Measurements from ENCODE around the gene CDO1. TPM values are rescaled to one million over a fixed set of nuclear protein-coding genes. Genes with fewer than 3 reads are reported as not detected.
A peak's percentile ranks its signal among the peaks of the same experiment; 100 is the strongest.

CDO1 gene
- total and polyA plus RNA-seq, 8 donors: 1.0 to 8.6 (median 3.9) TPM; not detected in 4

DNA sequence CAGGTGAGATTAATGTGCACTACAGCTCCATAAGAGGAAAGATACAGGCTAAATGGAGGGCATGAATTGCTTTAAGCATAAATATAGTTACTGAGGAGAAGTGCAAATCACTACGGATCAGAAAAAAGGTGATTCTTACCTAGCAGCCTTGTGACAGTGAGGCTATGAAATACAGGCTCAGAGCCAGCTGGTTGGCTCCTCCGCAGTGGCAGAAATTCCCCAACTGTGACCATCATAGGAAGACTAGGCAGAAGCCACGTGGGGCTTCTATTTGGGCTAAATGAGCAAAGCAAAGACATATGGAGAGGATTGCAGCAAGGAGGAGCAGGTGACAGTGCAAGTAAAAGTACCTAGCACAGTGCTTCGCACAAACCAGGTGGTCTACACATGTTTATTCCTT lies 40.5 kb downstream of the CDO1 start:
- DNase-seq: no peak
- no peaks in the 10 kb centered on the region for H3K27me3 ChIP-seq
- WGBS, 5 donors: 66 to 73% (median 69%) methylated on average over 4 of the region's 4 CpGs
- H3K4me1 ChIP-seq: no peaks in the 10 kb centered on the region
- H3K9me3 ChIP-seq: no peaks in the 10 kb centered on the region
- no peaks in the 10 kb centered on the region for H3K36me3 ChIP-seq
- H3K4me3 ChIP-seq: no peak overlapping the region
- H3K27ac ChIP-seq: no peak overlapping the region
- TF ChIP-seq POLR2A (IDR thresholded peaks at IDR 0.05) (no peak), POLR2AphosphoS5 (IDR thresholded peaks at IDR 0.05) (no peak), EP300 (IDR thresholded peaks at IDR 0.05) (no peak)
- TF ChIP-seq, protein P1, sequence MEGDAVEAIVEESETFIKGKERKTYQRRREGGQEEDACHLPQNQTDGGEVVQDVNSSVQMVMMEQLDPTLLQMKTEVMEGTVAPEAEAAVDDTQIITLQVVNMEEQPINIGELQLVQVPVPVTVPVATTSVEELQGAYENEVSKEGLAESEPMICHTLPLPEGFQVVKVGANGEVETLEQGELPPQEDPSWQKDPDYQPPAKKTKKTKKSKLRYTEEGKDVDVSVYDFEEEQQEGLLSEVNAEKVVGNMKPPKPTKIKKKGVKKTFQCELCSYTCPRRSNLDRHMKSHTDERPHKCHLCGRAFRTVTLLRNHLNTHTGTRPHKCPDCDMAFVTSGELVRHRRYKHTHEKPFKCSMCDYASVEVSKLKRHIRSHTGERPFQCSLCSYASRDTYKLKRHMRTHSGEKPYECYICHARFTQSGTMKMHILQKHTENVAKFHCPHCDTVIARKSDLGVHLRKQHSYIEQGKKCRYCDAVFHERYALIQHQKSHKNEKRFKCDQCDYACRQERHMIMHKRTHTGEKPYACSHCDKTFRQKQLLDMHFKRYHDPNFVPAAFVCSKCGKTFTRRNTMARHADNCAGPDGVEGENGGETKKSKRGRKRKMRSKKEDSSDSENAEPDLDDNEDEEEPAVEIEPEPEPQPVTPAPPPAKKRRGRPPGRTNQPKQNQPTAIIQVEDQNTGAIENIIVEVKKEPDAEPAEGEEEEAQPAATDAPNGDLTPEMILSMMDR (IDR thresholded peaks at IDR 0.05): no peak
- intact Hi-C loops (cut with DNase I; ENCODE audit: low total_unique reads): no loop called here

DNA sequence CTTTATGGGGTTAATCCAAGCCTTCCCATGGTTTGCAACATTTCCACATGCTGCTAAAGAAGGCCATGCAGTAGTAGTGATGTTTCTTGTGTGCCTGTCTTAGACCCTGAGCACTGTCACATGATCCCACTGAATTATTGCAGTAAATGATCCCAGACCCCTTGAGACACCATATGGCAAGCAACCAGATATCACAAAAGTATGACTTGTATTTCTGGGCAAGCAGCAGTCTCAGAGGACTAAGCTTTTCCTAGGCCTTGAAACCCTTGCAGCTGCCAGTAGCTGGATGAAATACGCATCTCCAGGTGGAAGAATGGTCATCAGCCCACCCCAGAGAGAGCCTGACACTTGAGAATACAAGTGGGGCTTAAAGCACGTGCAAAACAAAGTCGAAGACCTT lies 41.8 kb downstream of the CDO1 start:
- Histone ChIP-seq H3K27ac (no peak overlapping the region), H3K27me3 (no peaks in the 10 kb centered on the region), H3K9me3 (no peaks in the 10 kb centered on the region), H3K36me3 (no peaks in the 10 kb centered on the region), H3K4me3 (no peak overlapping the region), H3K4me1 (no peaks in the 10 kb centered on the region)
- WGBS, 5 donors: 77 to 85% (median 81%) methylated on average over 3 of the region's 3 CpGs
- DNase-seq: peak in 1 of 2 donors; percentile 62
- intact Hi-C loops (cut with DNase I; ENCODE audit: low total_unique reads): no loop called here
- no peak for TF ChIP-seq EP300 (IDR thresholded peaks at IDR 0.05)
- TF ChIP-seq POLR2AphosphoS5 (IDR thresholded peaks at IDR 0.05): no peak
- TF ChIP-seq, protein P1 (IDR thresholded peaks at IDR 0.05): no peak
- TF ChIP-seq POLR2A (IDR thresholded peaks at IDR 0.05): no peak

DNA sequence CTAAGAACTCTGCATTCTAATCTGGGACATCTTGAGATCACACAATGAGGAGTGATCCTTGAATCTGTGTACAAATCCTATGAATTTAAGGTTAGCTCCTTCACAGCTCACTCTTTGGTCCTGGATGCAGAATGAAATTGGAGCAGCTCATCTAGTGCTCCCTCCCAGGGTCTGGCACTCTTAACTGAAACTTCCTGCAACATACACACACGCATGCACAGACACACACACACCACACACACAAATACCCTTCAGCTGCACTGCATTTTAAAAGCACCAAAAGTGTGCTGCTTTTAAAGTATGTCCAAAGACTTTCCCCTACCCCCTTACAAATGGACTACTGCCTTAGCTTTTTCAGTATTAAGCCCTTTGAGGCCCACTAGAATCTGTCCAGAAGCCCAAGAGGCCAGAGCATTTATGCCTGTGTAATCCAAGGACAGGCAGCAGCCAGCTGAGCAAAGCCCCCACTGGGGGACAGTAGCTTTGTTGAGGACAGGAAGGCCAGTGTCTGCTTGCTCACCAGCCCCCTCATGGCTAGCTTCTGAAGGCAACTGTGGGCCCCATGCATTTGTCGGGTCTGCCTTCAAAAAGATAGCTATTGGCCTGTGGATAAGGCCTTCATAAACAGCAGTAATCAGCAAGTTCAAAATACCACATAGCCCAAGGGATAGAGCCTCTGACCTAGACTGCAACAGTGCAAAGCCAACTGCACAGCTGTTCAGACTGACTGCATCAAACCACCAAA lies 43.6 kb downstream of the CDO1 start:
- WGBS, 5 donors: 52 to 76% (median 62%) methylated on average over 1 to 2 of the region's 2 CpGs
- Histone ChIP-seq H3K4me1 (no peaks in the 10 kb centered on the region), H3K27me3 (no peaks in the 10 kb centered on the region), H3K36me3 (no peaks in the 10 kb centered on the region), H3K9me3 (no peaks in the 10 kb centered on the region), H3K4me3 (no peak overlapping the region), H3K27ac (no peak overlapping the region)
- TF ChIP-seq, protein P1 (IDR thresholded peaks at IDR 0.05): no peak
- TF ChIP-seq POLR2A (IDR thresholded peaks at IDR 0.05): no peak
- no peak for TF ChIP-seq POLR2AphosphoS5 (IDR thresholded peaks at IDR 0.05)
- no peak for TF ChIP-seq EP300 (IDR thresholded peaks at IDR 0.05)
- DNase-seq: peak in 1 of 2 donors; percentile 24
- intact Hi-C loops (cut with DNase I; ENCODE audit: low total_unique reads): no loop called here

DNA sequence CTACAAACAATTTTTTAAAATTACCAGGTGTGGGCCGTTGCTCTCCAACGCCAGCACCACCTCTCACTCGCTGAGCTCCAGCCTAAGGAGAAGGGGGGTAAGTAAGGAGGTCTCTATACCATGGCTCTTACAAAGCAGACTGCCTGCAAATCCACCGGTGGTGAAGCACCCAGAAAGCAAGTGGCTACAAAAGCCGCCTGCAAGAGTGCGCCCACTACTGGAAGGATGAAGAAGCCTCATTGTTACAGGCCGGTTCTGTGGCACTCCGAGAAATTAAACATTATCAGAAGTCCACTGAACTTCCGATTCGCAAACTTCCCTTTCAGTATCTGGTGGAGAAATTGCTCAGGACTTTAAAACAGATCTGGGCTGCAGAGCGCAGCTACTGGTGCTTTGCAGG lies 46.0 kb downstream of the CDO1 start:
- no peak overlapping the region for H3K4me3 ChIP-seq
- WGBS, 5 donors: 44 to 62% (median 55%) methylated on average over 11 of the region's 11 CpGs
- H3K27ac ChIP-seq: no peak overlapping the region
- H3K27me3 ChIP-seq: no peaks in the 10 kb centered on the region
- no peaks in the 10 kb centered on the region for H3K9me3 ChIP-seq
- intact Hi-C loops (cut with DNase I; ENCODE audit: low total_unique reads): no loop called here
- DNase-seq: peak in 1 of 2 donors; percentile 25
- TF ChIP-seq, protein P1 (IDR thresholded peaks at IDR 0.05): peak in 1 of 7 experiments; percentile 12
- TF ChIP-seq POLR2AphosphoS5 (IDR thresholded peaks at IDR 0.05) (no peak), EP300 (IDR thresholded peaks at IDR 0.05) (no peak), POLR2A (IDR thresholded peaks at IDR 0.05) (no peak)
- H3K36me3 ChIP-seq: no peaks in the 10 kb centered on the region
- H3K4me1 ChIP-seq: no peaks in the 10 kb centered on the region

All from stomach (tissue), 9 donors.